GM12873 (cell line): ENCODE results near the gene RABGGTA.

ENCODE experiments used
- CTCF ChIP-seq: IDR thresholded peaks from 2 replicates; pipeline ENCODE4 v1.5.1; 2012; ENCODE audit warnings: low read depth, mild to moderate bottlenecking, moderate library complexity, low read length, control low read depth; ENCODE audit not compliant: insufficient read depth; ENCODE audit errors: missing control alignments

The RABGGTA gene

GRCh38 chr14:24250354-24250753 is 21.0 kb downstream of the RABGGTA start:
- no peak for TF ChIP-seq CTCF

GRCh38 chr14:24249230-24250021 is 22.0 kb downstream of the RABGGTA start:
- TF ChIP-seq CTCF: no peak

GRCh38 chr14:24247422-24247821 is 24.0 kb downstream of the RABGGTA start:
- TF ChIP-seq CTCF: no peak

GRCh38 chr14:24246765-24247212 is 24.6 kb downstream of the RABGGTA start:
- TF ChIP-seq CTCF: no peak

GRCh38 chr14:24243336-24243836 is 28.0 kb downstream of the RABGGTA start:
- no peak for TF ChIP-seq CTCF

GRCh38 chr14:24241829-24242443 is 29.5 kb downstream of the RABGGTA start:
- peak; percentile 61 for TF ChIP-seq CTCF

GRCh38 chr14:24240110-24240918 is 31.1 kb downstream of the RABGGTA start:
- no peak for TF ChIP-seq CTCF
